ENCODE results near the gene PSAPL1.

PSAPL1 gene

DNA sequence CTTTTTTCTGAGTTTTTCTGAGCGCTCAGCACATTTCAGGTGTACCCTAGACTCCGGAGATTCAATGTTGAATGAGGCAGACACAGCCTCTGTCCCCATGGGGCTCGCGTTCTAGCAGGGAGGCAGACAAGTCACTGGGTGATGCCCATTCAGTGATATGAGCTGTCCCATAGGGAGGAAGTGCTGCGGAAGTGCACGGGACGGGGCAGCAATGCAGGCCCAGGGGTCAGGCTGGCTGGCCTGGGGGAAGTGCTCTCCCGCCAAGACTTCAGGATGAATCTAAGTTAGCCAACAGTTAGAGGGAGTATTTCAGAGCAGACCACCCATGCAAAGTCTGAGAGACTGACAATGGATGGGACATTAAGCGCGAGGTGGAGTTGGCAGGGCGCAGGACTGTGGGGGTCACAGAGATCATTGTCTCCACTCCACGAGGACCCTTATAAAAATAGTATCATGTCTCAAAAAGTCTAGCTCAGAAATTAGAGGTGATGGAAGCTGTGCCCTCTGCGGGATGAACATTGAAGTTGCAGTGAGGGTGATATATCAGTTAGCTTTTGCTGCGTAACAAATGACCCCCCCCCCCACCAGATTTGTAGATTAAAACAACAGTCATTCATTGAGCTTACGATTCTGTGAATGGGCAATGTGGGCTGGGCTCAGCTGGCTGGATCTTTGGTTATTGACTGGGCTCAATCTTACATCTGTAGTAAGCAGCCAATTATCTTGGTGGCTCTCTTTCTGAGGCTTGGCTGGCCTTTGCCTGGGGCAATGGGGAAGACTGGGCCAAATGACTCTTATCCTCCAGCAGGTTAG, 16.4 kb downstream of the PSAPL1 start:
- FAIRE-seq: no peak

DNA sequence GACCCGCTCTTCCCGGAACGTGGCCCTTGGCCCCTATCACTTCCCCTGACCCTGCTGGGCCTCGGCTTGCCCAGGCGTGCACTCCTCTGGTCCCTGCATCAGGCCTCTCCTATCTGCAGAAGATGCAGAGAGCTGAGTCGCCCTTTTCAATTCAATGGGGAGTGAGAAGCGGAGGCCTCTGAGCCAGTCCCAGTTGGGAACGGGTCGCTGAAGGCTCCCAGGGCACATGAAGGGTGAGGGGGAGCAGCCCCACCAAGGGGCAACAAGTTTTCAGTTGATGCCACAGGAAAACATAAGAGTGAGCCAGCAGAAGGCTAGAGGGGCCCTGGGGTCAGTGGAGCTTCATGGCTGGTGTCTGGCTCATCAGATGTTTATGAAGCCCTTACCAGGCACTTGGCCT, 17.1 kb downstream of the PSAPL1 start:
- no peak for FAIRE-seq

DNA sequence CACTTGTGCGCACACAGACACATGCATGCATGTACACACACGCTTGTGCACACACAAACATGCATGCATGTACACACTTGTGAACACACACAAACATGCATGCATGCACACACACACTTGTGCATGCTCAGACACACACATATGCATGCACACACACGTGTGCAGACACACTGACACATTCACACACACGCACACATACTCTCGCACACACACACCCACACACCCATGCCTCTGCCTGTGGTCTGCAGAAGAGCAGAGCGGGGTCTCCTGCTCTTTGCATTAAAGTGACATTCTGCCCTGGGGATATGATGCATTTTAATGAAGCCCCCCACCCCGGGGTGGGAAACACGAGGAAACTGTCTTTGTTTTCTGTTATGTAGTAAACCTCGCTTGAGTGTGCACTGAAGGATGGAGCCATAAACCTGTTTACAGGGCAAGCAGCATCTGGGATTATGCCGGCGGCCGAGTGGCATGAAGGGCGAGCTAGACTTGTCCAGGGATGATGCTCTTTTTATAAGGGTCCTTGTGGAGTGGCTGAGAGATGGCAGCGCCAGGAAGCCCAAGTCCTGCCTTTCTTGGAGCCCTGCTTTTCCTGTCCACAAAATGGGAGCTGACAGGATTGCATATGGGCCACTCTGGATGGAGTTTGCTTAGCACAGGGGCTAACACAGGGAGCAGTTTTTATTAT, 17.8 kb downstream of the PSAPL1 start:
- no peak for FAIRE-seq

DNA sequence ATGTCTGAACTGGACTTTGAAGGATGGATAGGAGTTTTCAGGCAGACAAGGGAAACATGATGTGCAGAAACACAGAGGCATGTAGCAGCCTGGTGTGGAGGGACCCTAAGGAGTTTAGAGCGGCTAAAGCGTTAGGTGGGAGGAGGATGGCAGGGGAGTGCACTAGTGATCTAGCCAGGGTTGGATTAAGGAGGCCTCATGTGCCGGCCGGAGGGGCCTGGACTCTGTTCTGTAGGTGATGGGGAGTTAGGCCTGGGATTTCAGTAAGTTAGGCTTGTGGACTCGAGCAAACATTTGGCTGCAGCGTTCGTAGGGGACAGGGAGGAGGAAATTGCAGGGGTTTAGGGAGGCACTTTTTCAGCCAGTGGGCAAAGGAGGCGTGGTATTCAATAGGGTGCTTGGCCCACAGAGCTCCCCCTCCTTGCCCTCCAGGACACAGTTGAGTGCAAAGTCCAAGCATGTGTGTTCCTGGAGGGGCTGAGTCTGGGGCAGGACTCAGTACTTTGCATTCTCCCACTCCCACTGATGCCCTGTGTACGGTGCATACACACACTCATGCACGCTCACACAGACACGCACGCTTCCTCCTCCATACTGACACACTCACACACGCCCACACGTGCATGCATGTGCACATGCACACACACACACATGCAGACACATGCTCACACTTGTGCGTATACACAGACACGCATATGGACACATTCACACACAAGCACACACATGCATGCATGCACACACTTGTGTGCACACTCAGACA, 18.6 kb downstream of the PSAPL1 start:
- no peak for FAIRE-seq

DNA sequence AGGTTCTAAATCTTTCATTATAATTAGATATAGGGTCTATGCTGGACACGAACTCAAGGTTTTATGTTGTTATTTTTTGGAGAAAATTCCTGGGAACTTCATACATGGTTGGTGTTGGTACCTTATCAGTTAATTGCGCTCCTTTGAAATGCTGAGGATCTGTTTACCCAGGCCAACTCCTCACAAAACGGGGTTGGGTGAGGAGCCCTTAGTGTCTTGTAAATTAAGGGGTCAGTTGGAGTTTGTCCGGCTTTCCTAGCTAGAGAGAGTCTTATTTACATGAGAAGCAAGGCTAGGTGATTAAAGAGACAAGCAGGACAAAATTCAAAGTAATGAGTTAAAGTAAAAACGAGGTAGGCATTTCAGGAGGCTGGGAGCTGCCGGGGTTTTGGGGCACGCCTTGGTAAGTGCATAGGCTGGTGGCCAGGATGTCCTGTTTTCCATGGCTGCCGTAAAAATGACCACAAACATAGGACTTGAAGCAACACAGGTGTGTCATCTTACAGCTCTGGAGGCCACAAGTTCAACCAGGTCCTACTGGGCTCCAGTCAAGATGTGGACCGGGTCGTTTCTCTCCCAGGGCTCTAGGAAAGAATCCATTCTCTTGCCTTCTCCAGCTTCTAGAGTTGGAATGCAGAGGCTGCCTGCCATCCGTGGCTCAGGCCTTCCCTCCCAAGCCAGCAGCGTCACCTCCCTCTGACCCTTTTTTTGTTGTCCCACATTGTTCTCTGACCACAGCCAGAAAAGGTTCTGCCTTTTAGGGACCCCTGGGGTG, 19.8 kb downstream of the PSAPL1 start:
- FAIRE-seq: no peak

DNA sequence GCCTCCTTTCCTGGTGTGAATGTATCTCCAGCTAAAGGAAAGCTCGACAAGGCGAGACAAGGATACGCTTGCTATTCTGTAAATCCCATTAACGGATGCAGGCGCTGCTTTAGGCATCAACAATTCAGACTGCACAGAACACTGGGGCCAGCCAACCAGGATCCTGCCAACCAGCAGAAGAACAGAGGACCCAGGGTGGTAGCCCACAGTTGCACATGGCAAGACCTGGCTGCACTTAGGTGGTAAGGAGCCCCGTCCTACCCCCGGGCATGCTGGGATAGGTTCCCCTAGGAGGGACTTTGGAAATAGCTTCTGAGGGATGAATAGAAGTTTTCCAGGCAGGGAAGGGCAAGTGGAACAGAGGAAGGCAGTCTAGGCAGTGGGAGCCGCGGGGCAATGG, 20.7 kb downstream of the PSAPL1 start:
- FAIRE-seq: no peak

DNA sequence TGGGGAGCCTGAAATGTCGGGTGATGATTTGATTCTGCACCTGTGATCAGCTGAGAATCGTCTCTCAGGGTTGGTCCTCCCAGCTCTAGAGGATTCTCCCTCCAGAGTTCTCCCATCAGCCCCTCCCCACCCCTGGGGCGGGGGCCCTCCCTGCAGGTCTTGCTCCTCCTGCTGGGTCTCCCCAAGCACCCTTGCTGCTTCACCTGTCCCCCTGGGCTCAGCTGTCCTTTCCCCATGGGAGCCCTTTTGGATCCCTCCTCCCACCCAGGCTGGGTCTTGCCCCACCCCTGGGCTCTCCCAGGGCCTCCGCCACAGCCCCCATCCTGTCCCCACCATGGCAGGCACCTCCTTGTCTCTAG, 22.2 kb downstream of the PSAPL1 start:
- no peak for FAIRE-seq

DNA sequence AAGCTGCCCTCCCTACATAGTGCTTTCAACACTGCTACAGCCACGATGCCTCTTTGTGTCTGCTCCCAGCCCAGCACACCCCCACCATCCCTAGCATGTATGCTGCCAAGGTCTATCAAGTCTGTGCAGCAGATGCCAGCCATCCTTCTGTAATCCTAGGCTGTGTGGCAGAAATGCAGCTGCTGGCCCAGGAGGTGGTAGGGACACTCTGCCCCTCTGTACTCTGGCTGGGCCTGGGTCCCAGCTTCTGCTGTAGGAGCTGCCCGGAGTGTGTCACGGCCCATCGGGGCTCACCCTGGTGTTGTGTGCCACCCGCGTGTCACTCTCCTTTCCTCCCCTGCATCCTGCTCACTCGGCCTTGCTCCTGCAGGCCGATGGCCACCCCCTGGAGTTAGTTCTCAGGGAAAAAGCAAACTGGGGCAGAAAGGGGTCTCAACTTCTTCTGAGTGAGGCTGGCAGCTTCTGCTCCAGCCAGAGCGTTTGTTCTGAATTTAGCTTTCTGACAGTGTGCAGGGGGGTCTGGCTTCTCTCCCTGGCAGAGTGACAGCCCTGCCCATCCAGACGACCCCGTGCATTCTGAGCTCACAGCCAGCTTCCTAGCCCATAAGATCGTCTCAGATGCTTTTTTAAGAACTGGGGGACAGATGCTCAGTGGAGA, 22.7 kb downstream of the PSAPL1 start:
- no peak for FAIRE-seq

DNA sequence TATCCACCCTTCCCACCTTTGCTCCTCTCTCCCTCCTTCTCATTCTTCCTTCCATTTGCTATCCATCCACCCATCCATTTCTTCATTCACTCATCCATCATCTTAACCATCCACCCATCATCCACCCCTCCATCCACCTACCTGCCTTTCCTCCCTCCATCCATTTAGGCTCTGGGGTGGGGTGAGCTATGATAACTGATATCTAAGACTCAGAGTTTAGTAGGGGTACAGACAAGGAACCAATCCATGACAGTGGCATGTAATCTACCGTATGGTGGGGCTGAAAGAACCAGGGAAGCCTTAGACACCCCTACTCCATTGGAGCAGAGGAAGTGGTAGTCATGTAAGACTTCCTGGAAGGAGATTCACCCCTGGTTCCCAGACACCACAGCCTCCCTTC, 23.2 kb downstream of the PSAPL1 start:
- no peak for FAIRE-seq

DNA sequence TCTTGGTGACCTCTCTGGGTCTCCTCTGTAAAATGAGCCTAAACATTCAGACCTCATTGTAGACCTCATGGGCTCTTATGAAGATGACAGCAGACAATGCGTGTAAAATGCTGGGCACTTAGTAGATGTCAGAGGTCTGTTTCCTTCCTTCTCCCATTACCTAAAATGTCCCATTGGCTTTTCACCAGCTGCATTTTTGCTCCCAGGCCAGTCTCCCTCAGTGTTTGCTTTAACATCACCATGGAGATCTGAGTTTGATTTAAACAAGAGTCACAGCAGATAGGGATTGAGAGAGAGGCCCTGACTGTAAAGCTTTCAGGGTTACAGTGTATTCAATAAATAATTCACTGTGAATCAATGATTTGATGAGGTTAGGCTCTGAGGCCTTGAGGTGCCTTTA, 24.3 kb downstream of the PSAPL1 start:
- no peak for FAIRE-seq

DNA sequence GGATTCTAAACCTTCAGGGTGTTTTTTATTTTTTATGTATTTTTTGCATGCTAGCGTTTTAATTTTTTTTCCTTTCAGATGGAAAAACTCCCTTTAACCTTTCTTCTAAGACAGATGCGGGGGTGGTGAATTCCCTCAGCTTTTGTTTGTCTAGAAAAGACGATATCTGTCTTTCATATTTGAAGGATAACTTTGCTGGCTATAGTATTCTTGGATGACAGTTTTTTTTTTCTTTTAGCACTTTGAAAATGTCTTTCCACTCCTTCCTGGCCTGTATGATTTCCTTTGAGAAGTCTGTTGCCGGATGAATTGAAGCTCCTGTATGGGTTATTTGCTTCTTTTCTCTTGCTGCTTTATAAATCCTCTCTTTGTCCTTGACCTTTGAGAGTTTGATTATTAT, 26.6 kb downstream of the PSAPL1 start:
- no peak for FAIRE-seq

DNA sequence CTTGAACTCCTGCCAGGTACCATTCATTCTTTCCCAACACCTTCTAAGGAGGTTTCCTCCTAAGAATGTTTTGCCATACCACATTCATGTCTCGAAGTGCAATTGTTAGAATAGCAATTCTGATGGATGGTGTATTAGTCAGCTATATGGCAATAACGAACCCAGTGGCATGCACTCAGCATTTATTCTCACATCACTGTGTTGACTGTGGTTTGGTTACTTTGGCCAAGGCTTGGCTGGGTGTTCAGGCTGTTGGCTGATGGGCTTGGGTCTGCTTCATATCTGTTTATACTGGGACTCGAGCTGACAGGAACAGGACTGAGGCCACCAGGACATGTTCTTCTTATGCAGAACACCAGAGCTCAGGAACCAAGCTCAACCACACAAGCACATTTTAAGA, 31.7 kb downstream of the PSAPL1 start:
- no peak for FAIRE-seq

DNA sequence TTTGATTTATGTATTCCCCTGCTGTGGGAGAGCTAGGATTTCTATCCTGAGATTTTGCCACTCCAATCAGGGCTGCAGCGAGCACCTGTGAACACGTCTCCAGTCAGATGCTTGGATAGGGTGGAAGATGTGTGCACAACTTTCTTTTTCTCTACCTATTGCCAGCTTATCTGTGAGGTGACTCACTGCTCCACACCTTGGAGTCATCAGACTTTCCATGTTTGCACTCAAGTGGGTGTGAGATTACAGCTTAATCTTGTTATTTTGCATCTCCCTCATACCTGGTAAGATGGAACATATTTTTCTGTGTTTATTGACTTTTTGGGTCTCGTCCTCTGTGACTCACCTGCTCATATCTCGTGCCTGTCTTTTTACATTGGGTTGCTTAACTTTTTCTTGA, 32.2 kb downstream of the PSAPL1 start:
- no peak for FAIRE-seq

DNA sequence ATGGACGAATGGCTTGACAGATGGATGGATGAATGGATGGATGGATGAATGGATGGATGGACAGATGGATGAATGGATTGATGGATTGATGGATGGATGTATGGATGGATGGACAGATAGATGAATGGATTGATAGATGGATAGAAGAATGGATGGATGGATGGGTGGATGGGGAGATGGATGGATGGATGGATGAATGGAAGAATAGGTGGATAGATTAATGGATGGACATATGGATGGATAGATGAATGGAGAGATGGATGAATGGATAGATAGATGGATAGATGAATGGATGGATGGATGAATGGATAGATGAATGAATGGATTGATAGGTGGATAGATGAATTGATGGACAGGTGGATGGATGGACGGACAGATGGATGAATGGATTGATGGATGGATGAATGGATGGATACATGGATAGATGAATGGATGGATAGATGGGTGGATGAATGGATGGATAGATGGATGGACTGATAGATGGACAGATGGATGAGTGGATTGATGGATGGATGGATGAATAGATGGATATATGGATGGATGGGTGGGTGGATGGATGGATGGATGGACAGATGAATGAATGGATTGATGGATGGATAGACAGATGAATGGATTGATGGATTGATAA, 33.9 kb downstream of the PSAPL1 start:
- no peak for FAIRE-seq

DNA sequence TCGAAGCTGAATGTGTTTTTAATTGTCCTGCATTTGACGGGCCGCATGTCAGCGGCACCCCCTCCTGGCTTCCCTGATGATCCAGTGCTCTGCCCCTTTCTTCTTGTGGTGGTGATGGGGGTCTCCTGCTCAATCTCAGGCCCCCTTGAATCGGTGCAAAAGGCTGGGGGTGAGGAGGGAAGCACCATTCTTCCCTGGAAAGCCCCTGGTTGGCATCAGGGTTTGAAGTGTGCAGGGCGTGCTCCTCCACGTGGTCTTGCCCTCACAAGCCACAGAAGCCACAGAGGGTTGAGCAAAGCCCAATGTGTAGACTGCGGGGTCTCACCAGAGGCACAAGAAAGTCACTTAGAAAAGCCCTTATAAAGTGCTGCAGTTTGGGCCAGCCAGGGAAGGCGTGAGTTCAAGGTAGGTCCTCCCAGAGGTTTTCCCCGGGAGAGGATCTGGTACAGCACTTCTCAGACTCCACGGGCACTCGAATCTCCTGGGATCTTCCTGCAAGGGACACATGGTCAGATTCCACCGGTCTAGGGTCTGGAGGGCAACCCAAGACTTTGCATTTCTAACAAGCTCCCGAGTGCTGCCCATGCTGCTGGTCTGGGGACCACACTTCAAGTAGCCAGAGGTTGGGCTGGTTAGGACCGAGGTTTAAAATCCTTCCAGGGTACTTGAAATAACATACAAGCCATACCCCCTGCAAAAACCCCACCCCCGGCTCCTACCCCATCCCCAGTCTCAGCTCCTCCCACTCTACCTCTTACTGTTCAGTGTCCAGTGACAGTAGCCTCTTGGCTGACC, 35.1 kb downstream of the PSAPL1 start:
- FAIRE-seq: no peak

DNA sequence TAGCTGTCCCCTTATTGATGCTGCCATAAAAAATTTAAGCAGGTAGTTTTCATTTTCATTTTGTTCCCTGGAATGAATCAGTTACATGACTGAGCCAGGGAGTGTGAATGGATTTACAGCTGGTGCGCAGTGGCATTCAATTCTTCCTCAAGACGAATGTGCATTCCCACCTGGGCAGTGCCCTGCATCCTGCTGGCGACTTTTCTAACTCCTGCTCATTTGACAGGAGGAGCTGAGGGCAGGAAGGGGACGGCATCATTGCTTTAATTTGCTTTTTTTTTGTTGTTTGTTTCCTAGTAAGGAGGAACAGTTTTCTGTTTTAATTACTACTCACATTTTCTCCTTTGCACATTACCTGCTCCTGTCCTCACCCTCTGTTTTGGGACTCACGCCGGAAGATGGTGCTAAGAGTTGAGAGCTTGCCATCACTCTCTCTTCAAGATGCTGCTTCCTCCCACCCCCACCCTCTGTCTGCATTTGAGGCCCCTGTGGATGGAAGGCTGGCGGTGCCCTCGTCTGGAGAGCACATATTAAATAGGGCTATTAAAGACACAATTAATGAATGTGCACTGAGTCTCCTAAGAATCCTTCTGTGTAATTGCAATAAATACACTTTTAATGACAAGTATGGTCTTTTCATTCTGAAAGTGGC, 35.8 kb downstream of the PSAPL1 start:
- no peak for FAIRE-seq

DNA sequence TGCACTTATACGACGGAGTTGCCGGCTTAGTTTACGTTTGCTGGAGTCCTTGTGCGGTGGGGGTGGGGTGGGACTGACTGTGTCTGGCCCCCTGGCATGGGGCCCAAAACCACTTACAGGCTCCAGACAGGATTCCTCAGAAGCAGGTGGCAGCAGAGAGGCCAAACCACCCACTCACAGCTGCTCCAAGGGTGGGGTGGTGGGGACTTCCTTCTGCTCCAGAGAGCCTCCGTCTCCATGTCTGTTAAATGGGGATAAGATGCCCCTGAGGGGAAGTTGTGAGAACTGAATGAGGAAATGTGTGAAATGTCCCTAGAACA, 36.7 kb downstream of the PSAPL1 start:
- no peak for FAIRE-seq

DNA sequence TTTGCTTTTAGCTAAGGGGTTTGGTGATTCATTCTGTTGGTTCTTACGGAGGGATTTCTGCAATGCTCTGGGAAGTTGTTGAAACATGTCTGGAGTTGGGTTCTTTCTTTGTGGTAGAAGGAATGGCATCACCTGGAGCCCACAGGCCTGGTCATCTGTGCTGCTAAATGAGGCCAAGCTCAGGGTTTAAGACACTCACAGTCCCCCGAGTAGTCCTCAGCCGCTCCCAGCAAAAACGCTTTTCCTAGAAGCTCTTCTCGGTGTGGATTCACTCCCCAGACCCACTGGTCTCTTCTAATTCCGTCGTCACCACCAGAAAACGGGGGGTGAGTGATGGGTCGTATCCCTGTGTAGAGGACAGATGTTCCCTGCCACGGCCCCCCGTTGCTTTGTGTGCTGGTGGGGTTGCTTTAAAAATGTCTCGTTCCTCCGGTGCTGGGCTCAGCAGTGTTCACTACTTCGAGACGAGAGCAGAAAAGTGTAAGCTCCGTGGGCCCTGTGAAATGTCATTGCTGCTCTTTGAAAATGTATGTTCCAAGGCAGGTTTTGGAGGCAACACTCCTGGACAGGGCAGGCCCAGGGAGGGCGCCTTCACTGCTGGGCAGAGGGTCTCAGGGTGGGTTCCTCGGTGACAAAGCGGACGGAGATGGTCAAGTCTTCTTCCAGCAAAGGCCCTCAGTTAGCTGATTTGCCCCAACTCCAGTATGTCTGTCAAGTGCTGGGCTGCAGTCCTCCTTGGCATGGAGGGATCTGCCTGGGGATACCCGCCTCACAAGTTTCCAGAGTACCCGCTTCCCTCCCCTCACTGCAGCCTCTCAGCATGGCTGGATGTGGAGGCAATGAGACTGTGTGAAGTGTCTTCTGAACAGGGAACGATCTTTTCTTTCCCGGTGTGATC, 37.3 kb downstream of the PSAPL1 start:
- FAIRE-seq: no peak

DNA sequence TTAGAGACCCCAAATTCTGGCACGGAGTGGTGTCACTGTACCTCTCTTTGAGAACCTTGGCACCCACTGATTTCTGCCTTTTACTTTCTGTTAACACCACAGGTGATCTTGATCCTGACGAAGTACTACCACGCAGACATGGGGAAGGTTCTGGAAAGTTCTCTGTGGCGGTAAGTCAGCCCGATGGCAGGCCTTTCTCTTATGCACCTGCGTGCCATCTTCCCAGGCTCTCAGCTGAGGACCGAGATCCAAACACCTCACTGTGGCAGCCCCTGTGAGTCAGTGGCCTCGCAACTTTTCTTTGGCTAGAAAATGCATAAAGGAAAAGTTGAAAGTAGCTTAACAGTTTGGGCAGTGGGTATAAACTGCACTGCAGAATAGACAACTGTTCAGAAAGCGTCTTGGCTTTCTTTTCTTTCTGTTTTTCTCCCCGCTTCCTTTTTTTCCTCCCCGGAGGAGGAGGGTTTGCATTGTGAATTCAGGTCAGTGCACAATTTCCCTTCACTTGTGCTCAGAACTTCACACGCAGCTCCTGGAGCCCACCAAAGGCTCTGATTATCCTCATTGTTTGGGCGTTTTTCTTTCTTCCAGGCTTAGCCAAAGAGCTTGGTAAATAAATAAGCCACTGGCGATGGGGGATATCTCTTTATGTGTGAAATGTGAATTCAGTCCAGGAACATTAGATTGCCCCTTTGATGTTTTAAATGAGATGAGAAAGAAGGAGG, 38.4 kb downstream of the PSAPL1 start:
- FAIRE-seq: no peak

Data from G401.6 (cell line).